ENCODE results near the gene HDHD5.
A peak's percentile ranks its signal among the peaks of the same experiment; 100 is the strongest.

HDHD5 gene

DNA sequence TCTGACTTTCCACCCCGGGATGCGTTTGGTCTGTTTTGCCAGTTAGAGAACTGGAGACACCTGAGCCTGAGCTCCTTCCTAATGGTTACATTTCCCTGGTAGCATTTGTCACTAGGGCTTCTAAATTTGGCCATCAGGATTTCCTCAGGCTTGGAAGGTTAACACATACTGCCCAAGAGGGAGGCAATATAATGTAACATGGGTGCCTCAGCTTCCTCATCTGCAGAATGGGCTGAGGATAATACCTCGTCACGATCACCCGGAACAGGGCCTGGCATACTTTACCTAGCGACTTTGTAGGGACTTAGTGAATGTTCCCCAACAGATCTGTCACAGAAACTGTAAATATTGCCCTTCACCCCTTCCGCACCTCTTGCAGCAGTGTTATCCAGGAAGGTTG, 63.0 kb downstream of the HDHD5 start:
- Mint-ChIP-seq H3K36me3 (peaks cover 11% of the 10 kb centered on the region), H3K4me1 (ENCODE audit: low read depth) (peaks cover 90% of the 10 kb centered on the region), H3K4me3 (no peak overlapping the region), H3K9me3 (ENCODE audit: low read depth) (no peaks in the 10 kb centered on the region), H3K27ac (peak overlapping the region; percentile 46), H3K27me3 (no peaks in the 10 kb centered on the region)

DNA sequence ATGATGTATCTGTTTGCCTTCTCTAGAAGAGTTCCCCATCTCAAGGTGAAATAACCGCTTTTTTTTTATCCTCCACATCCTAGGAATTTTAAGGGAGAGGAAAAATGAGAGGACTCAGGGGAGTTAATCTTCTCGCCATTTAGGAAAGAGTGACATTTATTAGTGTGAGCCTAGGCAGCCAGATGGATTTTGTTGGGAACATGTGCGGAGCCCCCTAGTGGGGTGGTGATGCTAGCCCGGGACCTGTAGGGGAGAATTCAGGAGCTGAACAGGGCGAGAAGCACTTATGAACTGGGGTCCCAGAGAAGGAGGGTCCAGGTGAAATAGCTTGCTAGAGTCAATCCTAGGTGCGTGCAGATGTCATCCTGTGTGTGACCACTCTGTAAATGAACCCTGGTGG, 63.5 kb downstream of the HDHD5 start:
- no peaks in the 10 kb centered on the region for H3K9me3 Mint-ChIP-seq (ENCODE audit: low read depth)
- H3K4me3 Mint-ChIP-seq = no peak overlapping the region
- H3K27me3 Mint-ChIP-seq = no peaks in the 10 kb centered on the region
- peaks cover 90% of the 10 kb centered on the region for H3K4me1 Mint-ChIP-seq (ENCODE audit: low read depth)
- peak overlapping the region; percentile 17 for H3K27ac Mint-ChIP-seq
- peaks cover 8% of the 10 kb centered on the region for H3K36me3 Mint-ChIP-seq

DNA sequence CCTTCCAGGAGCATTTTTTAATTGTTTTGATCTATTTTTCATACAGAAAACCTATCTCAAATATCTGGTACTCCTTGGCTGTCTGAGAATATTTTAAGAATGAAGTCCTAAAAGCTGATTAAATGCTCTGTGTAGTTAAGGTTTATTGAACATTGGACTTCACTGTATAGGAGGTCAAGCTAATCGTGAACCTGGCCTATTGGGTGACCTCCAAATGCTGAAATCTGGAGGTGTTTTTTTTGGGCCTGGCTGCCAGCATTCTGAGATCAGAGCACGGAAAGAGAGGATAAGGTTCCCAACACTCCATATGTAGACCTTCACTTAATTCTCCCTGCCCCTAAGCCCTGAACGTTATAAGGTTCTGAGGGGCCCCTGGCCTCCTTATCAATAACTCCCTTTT, 66.0 kb downstream of the HDHD5 start:
- Mint-ChIP-seq H3K27me3 (no peaks in the 10 kb centered on the region), H3K4me3 (no peak overlapping the region), H3K4me1 (ENCODE audit: low read depth) (peaks cover 86% of the 10 kb centered on the region), H3K9me3 (ENCODE audit: low read depth) (no peaks in the 10 kb centered on the region), H3K36me3 (peaks cover 4% of the 10 kb centered on the region), H3K27ac (peak overlapping the region; percentile 79)

DNA sequence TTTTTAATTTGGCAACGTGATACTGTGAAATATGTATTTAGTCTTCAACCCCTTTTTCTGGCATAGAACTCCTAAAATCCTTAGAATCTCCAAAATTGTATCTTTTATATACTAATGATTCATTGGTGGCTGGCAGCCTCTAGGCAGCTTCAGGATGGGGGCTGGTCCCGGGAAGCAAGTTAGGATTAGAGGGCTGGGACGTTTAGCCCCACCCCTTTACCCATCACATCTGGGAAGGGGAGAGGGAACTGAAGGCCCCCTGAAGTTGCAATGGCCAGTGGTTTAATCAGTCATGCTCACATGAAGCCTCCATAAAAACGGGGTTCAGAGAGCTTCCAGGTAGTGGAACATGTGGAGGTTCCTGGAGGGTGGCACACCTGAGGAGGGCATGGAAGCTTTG, 67.2 kb downstream of the HDHD5 start:
- H3K9me3 Mint-ChIP-seq (ENCODE audit: low read depth) = no peaks in the 10 kb centered on the region
- peaks cover 86% of the 10 kb centered on the region for H3K4me1 Mint-ChIP-seq (ENCODE audit: low read depth)
- H3K27ac Mint-ChIP-seq = peak overlapping the region; percentile 79
- H3K36me3 Mint-ChIP-seq = peaks cover 4% of the 10 kb centered on the region
- no peaks in the 10 kb centered on the region for H3K27me3 Mint-ChIP-seq
- H3K4me3 Mint-ChIP-seq = peak overlapping the region; percentile 38

DNA sequence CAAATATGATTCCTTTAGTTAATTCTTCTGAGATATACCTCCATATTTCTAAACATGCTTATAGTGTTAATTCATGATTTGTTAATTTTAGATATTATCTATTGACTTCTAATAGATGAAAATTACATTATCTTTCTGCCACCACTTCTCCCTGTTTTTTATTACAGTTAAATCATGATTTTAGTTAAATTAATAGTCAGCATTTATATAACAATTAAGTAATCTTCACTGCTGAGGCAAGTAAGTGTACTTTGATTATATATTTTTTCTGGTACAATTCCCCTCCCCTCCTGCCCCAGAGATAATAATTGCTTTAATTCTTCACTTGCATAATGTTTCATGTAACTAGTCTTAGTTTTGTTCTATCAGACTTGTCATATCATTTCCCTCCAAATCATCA, 68.5 kb downstream of the HDHD5 start:
- Mint-ChIP-seq H3K27me3 (no peaks in the 10 kb centered on the region), H3K36me3 (peaks cover 4% of the 10 kb centered on the region), H3K4me1 (ENCODE audit: low read depth) (peaks cover 85% of the 10 kb centered on the region), H3K4me3 (no peak overlapping the region), H3K27ac (peak overlapping the region; percentile 6), H3K9me3 (ENCODE audit: low read depth) (no peaks in the 10 kb centered on the region)
